RWPE2 (cell line): ENCODE measurements around the gene C1GALT1.

ENCODE experiments used
- ATAC-seq: fragments of 200-7000 bp; cut with Tn5 transposase; 3 replicates; pipeline ENCODE4 v1.9.1; 2021; ENCODE audit warnings: low read depth
- DNase-seq: peaks from one replicate; pipeline ENCODE4 v3.0.0-alpha.2; 2020; ENCODE audit warnings: low spot score
- H3K27ac ChIP-seq: fragments of 450-650 bp; 2 replicates; pipeline ENCODE4 v1.5.1; 2017; ENCODE audit warnings: mild to moderate bottlenecking; ENCODE audit not compliant: poor library complexity, severe bottlenecking
- H3K27me3 ChIP-seq: fragments of 250-450 bp; sonication (Bioruptor Pico); 2 replicates; pipeline ENCODE4 v1.5.1; 2021; ENCODE audit warnings: mild to moderate bottlenecking, moderate library complexity; ENCODE audit not compliant: insufficient read depth, poor library complexity, severe bottlenecking
- H3K36me3 ChIP-seq: fragments of 250-450 bp; sonication (Bioruptor Pico); 2 replicates; pipeline ENCODE4 v1.5.1; 2020; ENCODE audit warnings: low read depth, mild to moderate bottlenecking, moderate library complexity
- H3K4me1 ChIP-seq: fragments of 250-450 bp; sonication (Bioruptor Pico); 2 replicates; pipeline ENCODE4 v1.5.1; 2021; ENCODE audit warnings: mild to moderate bottlenecking, moderate library complexity; ENCODE audit not compliant: insufficient read depth, poor library complexity, severe bottlenecking
- H3K4me3 ChIP-seq: fragments of 250-450 bp; sonication (Bioruptor Pico); 2 replicates; pipeline ENCODE4 v1.5.1; 2021; ENCODE audit warnings: mild to moderate bottlenecking, moderate library complexity; ENCODE audit not compliant: severe bottlenecking
- H3K9me3 ChIP-seq: fragments of 250-450 bp; sonication (Bioruptor Pico); 2 replicates; pipeline ENCODE4 v1.5.1; 2021; ENCODE audit warnings: mild to moderate bottlenecking, moderate library complexity; ENCODE audit not compliant: severe bottlenecking
- TF ChIP-seq, protein P1 (sequence below): fragments of 450-650 bp; IDR thresholded peaks from one replicate; pipeline ENCODE4 v1.5.1; 2017; ENCODE audit warnings: mild to moderate bottlenecking, moderate library complexity; ENCODE audit not compliant: poor library complexity, severe bottlenecking

Gene C1GALT1

GRCh38 chr7:7208520-7208919 is 26.2 kb downstream of the C1GALT1 start:
- H3K27ac ChIP-seq = no peak overlapping the region

GRCh38 chr7:7209412-7210050 is 27.2 kb downstream of the C1GALT1 start:
- Histone ChIP-seq H3K4me1 (peaks cover 13% of the 10 kb centered on the region), H3K36me3 (peaks cover 4% of the 10 kb centered on the region; the same call in 1 of the 2 replicates), H3K27me3 (no peaks in the 10 kb centered on the region), H3K9me3 (no peaks in the 10 kb centered on the region), H3K4me3 (no peak overlapping the region), H3K27ac (no peak overlapping the region)
- TF ChIP-seq, protein P1, sequence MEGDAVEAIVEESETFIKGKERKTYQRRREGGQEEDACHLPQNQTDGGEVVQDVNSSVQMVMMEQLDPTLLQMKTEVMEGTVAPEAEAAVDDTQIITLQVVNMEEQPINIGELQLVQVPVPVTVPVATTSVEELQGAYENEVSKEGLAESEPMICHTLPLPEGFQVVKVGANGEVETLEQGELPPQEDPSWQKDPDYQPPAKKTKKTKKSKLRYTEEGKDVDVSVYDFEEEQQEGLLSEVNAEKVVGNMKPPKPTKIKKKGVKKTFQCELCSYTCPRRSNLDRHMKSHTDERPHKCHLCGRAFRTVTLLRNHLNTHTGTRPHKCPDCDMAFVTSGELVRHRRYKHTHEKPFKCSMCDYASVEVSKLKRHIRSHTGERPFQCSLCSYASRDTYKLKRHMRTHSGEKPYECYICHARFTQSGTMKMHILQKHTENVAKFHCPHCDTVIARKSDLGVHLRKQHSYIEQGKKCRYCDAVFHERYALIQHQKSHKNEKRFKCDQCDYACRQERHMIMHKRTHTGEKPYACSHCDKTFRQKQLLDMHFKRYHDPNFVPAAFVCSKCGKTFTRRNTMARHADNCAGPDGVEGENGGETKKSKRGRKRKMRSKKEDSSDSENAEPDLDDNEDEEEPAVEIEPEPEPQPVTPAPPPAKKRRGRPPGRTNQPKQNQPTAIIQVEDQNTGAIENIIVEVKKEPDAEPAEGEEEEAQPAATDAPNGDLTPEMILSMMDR = no peak
- no peak for DNase-seq
- ATAC-seq = no peak

More at GRCh38 chr7:7208520-7208919, 26.2 kb downstream of the C1GALT1 start:
- TF ChIP-seq, protein P1 = no peak
- peaks cover 2% of the 10 kb centered on the region for H3K9me3 ChIP-seq
- peaks cover 13% of the 10 kb centered on the region for H3K4me1 ChIP-seq
- ATAC-seq (no peak), DNase-seq (no peak)
- no peak overlapping the region for H3K4me3 ChIP-seq
- H3K27me3 ChIP-seq = no peaks in the 10 kb centered on the region
- no peaks in the 10 kb centered on the region for H3K36me3 ChIP-seq

DNA sequence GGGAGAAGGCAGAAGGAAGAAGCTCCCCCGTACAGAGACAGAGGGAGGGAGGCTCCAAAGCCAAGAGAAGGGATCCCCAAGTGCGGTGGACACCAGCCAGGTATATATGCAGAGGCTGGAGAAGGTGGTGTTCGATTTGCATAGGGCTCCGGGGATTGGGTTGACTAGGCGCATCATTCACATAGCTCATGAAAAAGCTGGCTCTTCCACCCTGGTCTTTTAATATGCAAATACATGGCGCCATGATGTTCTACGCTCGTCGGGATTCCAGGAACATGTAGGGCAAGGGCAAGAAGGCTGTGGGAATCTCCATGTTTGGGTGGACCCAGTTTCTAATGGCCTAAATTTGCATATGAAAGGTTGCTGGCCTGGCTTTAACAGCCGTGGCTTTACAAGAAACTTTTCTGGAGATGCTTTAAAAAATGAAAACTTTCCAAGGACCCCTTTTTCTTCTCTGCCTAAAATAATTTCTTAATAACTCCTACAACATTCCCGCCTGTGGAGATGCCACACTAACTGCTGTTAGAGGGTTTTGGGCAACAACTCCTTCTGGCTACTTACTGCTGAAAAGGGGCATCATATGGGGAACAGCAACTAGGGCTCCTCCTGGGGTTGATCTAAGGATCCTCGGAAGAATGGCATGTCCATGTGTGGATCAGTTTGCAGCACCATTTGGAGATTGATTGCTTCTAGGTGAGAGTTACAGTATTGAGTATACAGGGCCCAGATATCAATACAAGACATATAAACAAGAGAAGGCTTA is 28.3 kb downstream of the C1GALT1 start:
- ATAC-seq (no peak), DNase-seq (no peak)
- H3K27me3 ChIP-seq = no peaks in the 10 kb centered on the region

DNA sequence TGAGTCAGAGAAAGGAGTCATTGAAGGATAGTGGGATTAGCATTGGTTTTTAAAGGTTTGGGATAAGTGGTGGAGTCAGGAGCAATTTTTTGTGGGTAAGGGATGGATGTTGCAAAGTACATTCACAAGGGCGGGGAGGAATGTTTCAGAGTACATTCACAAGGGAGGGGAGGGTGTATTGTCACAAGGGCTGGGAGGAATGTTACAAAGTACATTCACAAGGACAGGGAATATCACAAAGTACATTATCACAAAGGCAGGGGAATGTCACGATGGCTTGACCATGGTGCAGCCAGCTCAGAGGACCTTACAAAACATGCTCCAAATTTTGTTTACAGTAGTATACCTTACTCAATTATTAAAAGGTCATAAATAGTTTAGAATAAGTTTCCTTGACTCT is 30.3 kb downstream of the C1GALT1 start:
- H3K9me3 ChIP-seq = no peaks in the 10 kb centered on the region
- H3K36me3 ChIP-seq = peaks cover 9% of the 10 kb centered on the region
- no peak; the same call in 2 of the 3 replicates for ATAC-seq
- H3K27me3 ChIP-seq = no peaks in the 10 kb centered on the region
- no peak for DNase-seq
- no peak overlapping the region for H3K27ac ChIP-seq
- H3K4me1 ChIP-seq = peaks cover 10% of the 10 kb centered on the region
- TF ChIP-seq, protein P1 = no peak
- no peak overlapping the region for H3K4me3 ChIP-seq

More for the DNA sequence above, 28.3 kb downstream of the C1GALT1 start:
- H3K27ac ChIP-seq = no peak overlapping the region
- TF ChIP-seq, protein P1 = no peak
- H3K36me3 ChIP-seq = peaks cover 9% of the 10 kb centered on the region
- no peaks in the 10 kb centered on the region for H3K9me3 ChIP-seq
- H3K4me1 ChIP-seq = peaks cover 13% of the 10 kb centered on the region
- H3K4me3 ChIP-seq = no peak overlapping the region
